Stimulated activated CD4-positive, alpha-beta T cell treated with anti-CD3 and anti-CD28 coated beads, TNF-alpha, amount 100 ng/mL, for 48 hours (primary cell): Measurements from ENCODE around the gene FAM124A.

Experiments used
- DNase-seq, 3 donors: peaks; one replicate each; pipeline ENCODE4 v3.0.0-alpha.2; 2020; ENCODE audit warnings: low read depth in 3 of 3

Gene FAM124A

GRCh38 chr13:51305271-51305967, 83.2 kb downstream of the FAM124A start:
- no peak for DNase-seq

- DNase-seq = no peak
Observed at GRCh38 chr13:51308781-51309180, 86.6 kb downstream of the FAM124A start.

- DNase-seq = no peak
Observed at GRCh38 chr13:51311231-51311630, 89.0 kb downstream of the FAM124A start.

- no peak for DNase-seq
Observed at GRCh38 chr13:51311957-51312520, 89.8 kb downstream of the FAM124A start.

- no peak for DNase-seq
Observed at GRCh38 chr13:51313619-51314018, 91.4 kb downstream of the FAM124A start.

GRCh38 chr13:51317262-51317661, 95.1 kb downstream of the FAM124A start:
- DNase-seq = no peak

- no peak for DNase-seq
Observed at GRCh38 chr13:51318015-51318414, 95.8 kb downstream of the FAM124A start.

- no peak for DNase-seq
Observed at GRCh38 chr13:51318876-51319275, 96.7 kb downstream of the FAM124A start.

GRCh38 chr13:51321836-51322235, 99.6 kb downstream of the FAM124A start:
- DNase-seq = no peak

GRCh38 chr13:51322826-51323225, 100.6 kb downstream of the FAM124A start:
- DNase-seq = no peak

- DNase-seq = no peak
Observed at GRCh38 chr13:51323824-51324511, 101.8 kb downstream of the FAM124A start.

GRCh38 chr13:51324714-51325420, 102.7 kb downstream of the FAM124A start:
- DNase-seq = no peak

GRCh38 chr13:51325837-51326236, 103.6 kb downstream of the FAM124A start:
- no peak for DNase-seq

- DNase-seq = no peak
Observed at GRCh38 chr13:51326777-51327176, 104.6 kb downstream of the FAM124A start.

GRCh38 chr13:51327961-51328360, 105.8 kb downstream of the FAM124A start:
- DNase-seq = no peak

- no peak for DNase-seq
Observed at GRCh38 chr13:51328488-51328887, 106.3 kb downstream of the FAM124A start.

- no peak for DNase-seq
Observed at GRCh38 chr13:51329606-51330005, 107.4 kb downstream of the FAM124A start.

GRCh38 chr13:51330791-51331190, 108.6 kb downstream of the FAM124A start:
- no peak for DNase-seq

- DNase-seq = peak in 1 of 3 donors; percentile 6
Observed at GRCh38 chr13:51331354-51331861, 109.2 kb downstream of the FAM124A start.

GRCh38 chr13:51332566-51333361, 110.6 kb downstream of the FAM124A start:
- DNase-seq = no peak

- DNase-seq = no peak
Observed at GRCh38 chr13:51333421-51333820, 111.2 kb downstream of the FAM124A start.
